Naive thymus-derived CD8-positive, alpha-beta T cell (primary cell): ENCODE results near the gene NEDD4. TPM values are rescaled to one million over a fixed set of nuclear protein-coding genes. Genes with fewer than 3 reads are reported as not detected.
"Not testable (repeated sequence)": the region's sequence is repeated elsewhere in the genome, so short reads cannot be mapped to it uniquely, and the experiment has no call there.

Experiments
- ATAC-seq, 2 donors: fragments of 150-1000 bp; cut with Tn5 transposase in 1 of 2; sonication (Bioruptor Pico), chemical (Tn5 transposase) in 1 of 2; 1 replicate in 1 of 2; 2 replicates in 1 of 2; pipeline ENCODE4 v1.10.0; 2021; ENCODE audit warnings: mild to moderate bottlenecking in 2 of 2, moderate library complexity in 2 of 2
- POLR2A ChIA-PET: fragments of 350-600 bp; sonication (Branson Sonifier 250); formaldehyde crosslinking; loops from one replicate; lab custom pipeline; 2021; ENCODE audit warnings: antibody characterized with exemption; lab: Charles Lee
- DNase-seq, 10 donors: peaks; one replicate each; pipeline versions ENCODE4 v3.0.0 to v3.0.0-alpha.2; 2020 to 2022
- H3K27ac Mint-ChIP-seq, 10 donors: one replicate each; pipeline ENCODE4 v1.8.0; 2020 to 2022; ENCODE audit warnings: mild to moderate bottlenecking in 10 of 10, mixed read lengths in 10 of 10, moderate library complexity in 4 of 10, inconsistent platforms in 1 of 10
- H3K27me3 Mint-ChIP-seq, 5 donors: one replicate each; pipeline ENCODE4 v1.8.0; 2021 to 2022; ENCODE audit warnings: mixed read lengths in 5 of 5
- H3K36me3 Mint-ChIP-seq, 3 donors: one replicate each; pipeline ENCODE4 v1.8.0; 2020 to 2022; ENCODE audit warnings: mixed read lengths in 3 of 3, mild to moderate bottlenecking in 2 of 3, inconsistent platforms in 1 of 3
- H3K4me1 Mint-ChIP-seq, 4 donors: one replicate each; pipeline ENCODE4 v1.8.0; 2021 to 2022; ENCODE audit warnings: mixed read lengths in 4 of 4
- H3K4me3 Mint-ChIP-seq, 10 donors: one replicate each; pipeline ENCODE4 v1.8.0; 2020 to 2022; ENCODE audit warnings: mild to moderate bottlenecking in 10 of 10, mixed read lengths in 10 of 10, moderate library complexity in 6 of 10, inconsistent platforms in 1 of 10
- H3K9me3 Mint-ChIP-seq, 9 donors: one replicate each; pipeline ENCODE4 v1.8.0; 2020 to 2022; ENCODE audit warnings: mixed read lengths in 9 of 9, mild to moderate bottlenecking in 3 of 9, inconsistent platforms in 1 of 9, moderate library complexity in 1 of 9
- polyA plus RNA-seq, 3 donors: library from polyadenylated mRNA; unstranded; fragments of 300-500 nt; fragmentation: Illumina TruSeq; gene quantifications; one replicate each; pipeline ENCODE4 v1.2.3, GENCODE V29; 2021
- total RNA-seq, 8 experiments: library from RNA in 2 of 8; stranded (reverse) in 2 of 8; gene quantifications; one replicate each; pipeline ENCODE4 v1.2.3 and lab custom pipeline; 2021 to 2026

NEDD4 gene
- total and polyA plus RNA-seq, 5 experiments from 2014 or later, result 2.3 to 4.6 (median 3.7) TPM

DNA sequence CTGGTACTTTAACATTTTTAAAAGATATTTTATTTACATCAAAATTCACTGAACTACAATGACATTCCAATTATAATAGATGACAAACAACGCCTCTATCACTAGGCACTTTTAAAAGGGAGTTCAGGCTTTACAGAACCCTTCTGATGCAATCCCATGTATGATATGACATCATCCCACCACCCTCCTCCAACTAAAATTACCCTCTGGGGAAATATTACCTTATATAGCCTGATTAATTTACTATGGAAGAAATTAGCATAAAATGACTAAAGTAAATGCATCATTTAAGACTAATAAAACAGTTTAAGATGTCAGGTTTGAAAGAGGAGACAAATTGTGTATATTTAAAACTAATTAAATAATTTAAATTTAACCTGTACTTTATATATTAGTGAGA is 10.4 kb upstream of the NEDD4 start:
- ATAC-seq, DNase-seq, H3K4me3 Mint-ChIP-seq, H3K27ac Mint-ChIP-seq, H3K36me3 Mint-ChIP-seq, H3K9me3 Mint-ChIP-seq, POLR2A ChIA-PET, H3K4me1 Mint-ChIP-seq: not testable (repeated sequence)
- H3K27me3 Mint-ChIP-seq, result peaks cover 2 to 12% (median 9%) of the 10 kb centered on the region in 5 donors

DNA sequence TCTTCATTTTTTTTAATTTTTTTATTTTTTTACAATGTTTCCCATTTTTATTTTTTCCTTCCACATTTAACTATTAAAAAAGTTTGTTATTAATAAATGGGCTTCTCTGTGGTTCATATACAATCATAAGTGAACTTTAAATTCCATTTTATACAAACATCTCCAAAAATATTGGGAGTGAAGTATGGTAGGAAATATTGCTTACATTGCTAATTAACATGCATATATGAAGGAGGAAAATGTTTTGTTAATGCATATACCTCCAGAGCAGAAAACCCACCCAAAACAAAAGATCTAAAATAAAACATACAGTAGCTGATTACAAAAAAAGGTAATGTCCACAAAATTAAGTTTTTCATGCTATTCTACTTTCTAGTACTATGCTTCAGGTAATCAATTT is 9.9 kb upstream of the NEDD4 start:
- H3K36me3 Mint-ChIP-seq, H3K9me3 Mint-ChIP-seq, H3K27me3 Mint-ChIP-seq, POLR2A ChIA-PET, H3K4me3 Mint-ChIP-seq, H3K4me1 Mint-ChIP-seq, ATAC-seq, H3K27ac Mint-ChIP-seq, DNase-seq: not testable (repeated sequence)

DNA sequence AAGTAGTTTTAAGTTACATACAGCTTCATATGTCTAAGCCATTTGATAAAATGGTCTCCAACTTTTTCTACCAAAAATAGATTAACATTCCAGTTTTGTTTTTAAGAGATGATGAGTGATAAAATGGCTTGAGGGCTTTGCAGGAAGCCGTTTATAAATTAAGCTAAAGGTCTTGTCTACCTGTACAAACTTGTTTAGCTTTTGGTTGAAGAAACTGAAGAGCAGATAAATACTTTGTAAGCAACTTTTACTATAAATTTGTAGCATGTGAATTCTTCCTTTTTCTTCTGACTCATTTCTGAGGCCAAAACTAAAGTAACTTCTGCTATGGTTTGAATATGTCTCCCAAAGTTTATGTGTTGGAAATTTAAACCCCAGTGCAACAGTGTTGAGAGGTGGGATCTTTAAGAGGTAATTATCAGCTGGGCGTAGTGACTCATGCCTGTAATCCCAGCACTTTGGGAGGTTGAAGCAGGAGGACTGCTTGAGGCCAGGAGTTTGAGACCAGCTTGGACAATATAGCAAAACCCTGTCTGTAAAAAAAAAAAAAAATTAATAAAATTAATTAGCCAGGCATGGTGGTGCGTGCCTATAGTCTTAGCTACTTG is 8.2 kb upstream of the NEDD4 start:
- DNase-seq (no peak), ATAC-seq (no peak)
- Mint-ChIP-seq H3K4me1 (peaks cover 0 to under 1% (median 0%) of the 10 kb centered on the region in 4 donors), H3K4me3 (no peak overlapping the region), H3K27me3 (peaks cover 2 to 10% (median 5%) of the 10 kb centered on the region in 5 donors), H3K36me3 (no peaks in the 10 kb centered on the region), H3K9me3 (no peaks in the 10 kb centered on the region), H3K27ac (no peak overlapping the region)
- POLR2A ChIA-PET, result no interaction called here

DNA sequence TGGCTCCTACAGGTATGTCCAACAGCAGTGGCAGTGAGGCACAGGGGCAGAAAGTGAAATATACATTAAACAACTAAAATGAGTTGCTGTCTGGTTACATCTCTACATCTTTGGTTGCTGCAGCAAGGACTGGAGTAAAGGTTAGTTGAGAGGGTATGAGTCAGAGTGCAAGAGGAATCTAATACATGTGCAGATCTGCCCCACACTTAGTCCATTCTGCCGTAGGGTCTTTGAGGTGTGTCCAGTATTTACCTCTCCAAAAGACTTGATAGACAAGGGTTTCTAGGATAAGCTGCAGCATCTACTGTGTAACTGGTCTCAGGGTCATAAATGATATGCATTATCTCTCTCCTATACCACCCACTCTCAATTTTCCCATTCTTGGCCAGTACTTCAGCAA is 6.2 kb upstream of the NEDD4 start:
- no peak overlapping the region for H3K27ac Mint-ChIP-seq
- no peak for ATAC-seq
- no peaks in the 10 kb centered on the region for H3K4me1 Mint-ChIP-seq

DNA sequence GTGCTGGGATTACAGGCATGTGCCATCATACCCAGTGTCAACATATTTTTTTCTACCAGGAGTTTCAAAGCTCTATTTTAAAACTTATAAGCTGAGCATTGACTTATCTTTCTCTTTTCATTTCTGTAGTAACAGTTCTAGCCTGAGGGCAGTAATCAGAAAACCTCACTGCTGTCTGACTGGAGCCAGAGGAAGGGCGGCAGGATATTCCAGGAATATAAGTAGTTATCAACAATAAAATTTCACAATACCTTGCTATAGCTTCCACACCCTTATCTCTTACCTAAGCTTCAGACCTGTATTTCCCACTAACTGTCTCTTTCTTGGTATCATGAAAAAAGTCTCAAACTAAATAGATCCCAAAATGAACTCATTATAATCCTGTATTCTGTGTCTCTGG is 5.1 kb upstream of the NEDD4 start:
- no peak overlapping the region for H3K4me3 Mint-ChIP-seq
- DNase-seq, result no peak
- peak overlapping the region in 1 of 10 donors; percentile 10 for H3K27ac Mint-ChIP-seq
- H3K4me1 Mint-ChIP-seq, result peaks cover 0 to 4% (median 1%) of the 10 kb centered on the region in 4 donors
- H3K27me3 Mint-ChIP-seq, result peaks cover 2 to 10% (median 3%) of the 10 kb centered on the region in 5 donors
- POLR2A ChIA-PET, result no interaction called here
- H3K36me3 Mint-ChIP-seq, result no peaks in the 10 kb centered on the region
- H3K9me3 Mint-ChIP-seq, result no peaks in the 10 kb centered on the region
- no peak for ATAC-seq

More for the DNA sequence above, 6.2 kb upstream of the NEDD4 start:
- no peak for DNase-seq
- Mint-ChIP-seq H3K36me3 (no peaks in the 10 kb centered on the region), H3K27me3 (peaks cover 2 to 10% (median 3%) of the 10 kb centered on the region in 5 donors), H3K4me3 (no peak overlapping the region), H3K9me3 (no peaks in the 10 kb centered on the region)
- POLR2A ChIA-PET, result no interaction called here

DNA sequence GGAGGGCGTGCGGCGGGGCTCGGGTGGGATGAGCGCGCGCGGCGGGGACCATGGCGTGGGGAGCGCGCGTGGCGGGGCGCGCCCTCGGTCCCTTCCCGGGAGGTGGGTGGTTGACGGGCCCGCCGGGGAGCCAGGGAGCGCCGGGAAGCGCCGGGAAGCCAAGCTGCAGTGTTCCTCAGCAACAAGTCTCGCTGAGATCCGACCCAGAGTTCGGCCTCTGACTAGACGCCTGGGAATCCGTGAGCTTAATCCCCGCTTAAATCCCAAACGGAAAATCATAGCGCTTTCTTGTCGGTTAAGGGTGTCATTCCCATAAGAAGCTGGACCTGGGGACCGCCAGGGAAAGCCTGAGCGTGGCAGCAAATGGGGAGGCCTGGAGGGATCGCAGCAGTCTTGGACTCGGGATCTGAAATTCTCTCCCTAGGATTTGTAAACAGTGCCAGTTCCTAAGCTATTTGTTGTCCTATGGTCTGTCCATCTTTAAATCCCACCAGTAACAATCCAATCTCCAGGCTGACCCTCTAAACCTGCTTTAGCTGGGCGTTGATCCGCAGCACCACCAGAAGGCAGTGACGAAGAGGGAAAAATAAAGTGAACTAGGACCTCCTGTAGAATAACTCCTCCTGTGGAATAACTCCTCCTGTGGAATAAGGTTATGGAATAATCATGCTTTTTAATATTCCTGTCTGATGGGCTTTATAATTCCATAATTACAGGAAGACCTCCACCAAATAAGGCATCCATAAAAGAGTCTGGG is 570 bp upstream of the NEDD4 start:
- Mint-ChIP-seq H3K4me1 (peaks cover 2 to 21% (median 17%) of the 10 kb centered on the region in 4 donors), H3K27me3 (no peaks in the 10 kb centered on the region), H3K27ac (peak overlapping the region in 7 of 10 donors; percentile 9 to 79 (median 51)), H3K4me3 (peak overlapping the region; percentile 64 to 90 (median 80)), H3K36me3 (no peaks in the 10 kb centered on the region), H3K9me3 (no peaks in the 10 kb centered on the region)
- ATAC-seq (no peak), DNase-seq (peak in 1 of 10 donors; percentile 8)
- POLR2A ChIA-PET, result interaction anchor here (0.5 kb wide), 2 partner anchors 25 to 39 kb away, joined by 3 read pairs; no protein-coding TSS in a partner anchor

DNA sequence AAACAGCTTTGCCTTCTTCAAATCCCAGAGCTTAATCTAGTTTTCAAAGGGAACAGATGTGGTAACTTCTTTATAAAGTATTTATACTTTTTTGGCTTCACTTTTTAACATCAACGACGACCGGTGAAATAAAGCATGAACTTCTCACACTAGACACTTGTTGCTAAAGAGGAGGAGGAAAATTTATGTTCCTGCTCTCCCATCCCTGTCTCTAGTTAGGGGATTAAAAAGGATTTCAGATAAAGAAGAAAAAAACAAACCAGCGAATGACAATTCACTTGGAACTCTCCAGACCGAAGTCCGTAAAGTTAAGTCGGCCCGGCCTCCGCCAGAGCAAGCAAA is 672 bp downstream of the NEDD4 start:
- no peak for ATAC-seq
- no peak for DNase-seq
- no peaks in the 10 kb centered on the region for H3K36me3 Mint-ChIP-seq
- no peaks in the 10 kb centered on the region for H3K27me3 Mint-ChIP-seq
- POLR2A ChIA-PET, result interaction anchor here (1.4 kb wide), 1 partner anchor 253 kb away, joined by 3 read pairs; no protein-coding TSS in a partner anchor
- H3K27ac Mint-ChIP-seq, result peak overlapping the region in 9 of 10 donors; percentile 30 to 93 (median 81)
- peak overlapping the region; percentile 82 to 94 (median 90) for H3K4me3 Mint-ChIP-seq
- no peaks in the 10 kb centered on the region for H3K9me3 Mint-ChIP-seq
- peaks cover 2 to 21% (median 17%) of the 10 kb centered on the region in 4 donors for H3K4me1 Mint-ChIP-seq

DNA sequence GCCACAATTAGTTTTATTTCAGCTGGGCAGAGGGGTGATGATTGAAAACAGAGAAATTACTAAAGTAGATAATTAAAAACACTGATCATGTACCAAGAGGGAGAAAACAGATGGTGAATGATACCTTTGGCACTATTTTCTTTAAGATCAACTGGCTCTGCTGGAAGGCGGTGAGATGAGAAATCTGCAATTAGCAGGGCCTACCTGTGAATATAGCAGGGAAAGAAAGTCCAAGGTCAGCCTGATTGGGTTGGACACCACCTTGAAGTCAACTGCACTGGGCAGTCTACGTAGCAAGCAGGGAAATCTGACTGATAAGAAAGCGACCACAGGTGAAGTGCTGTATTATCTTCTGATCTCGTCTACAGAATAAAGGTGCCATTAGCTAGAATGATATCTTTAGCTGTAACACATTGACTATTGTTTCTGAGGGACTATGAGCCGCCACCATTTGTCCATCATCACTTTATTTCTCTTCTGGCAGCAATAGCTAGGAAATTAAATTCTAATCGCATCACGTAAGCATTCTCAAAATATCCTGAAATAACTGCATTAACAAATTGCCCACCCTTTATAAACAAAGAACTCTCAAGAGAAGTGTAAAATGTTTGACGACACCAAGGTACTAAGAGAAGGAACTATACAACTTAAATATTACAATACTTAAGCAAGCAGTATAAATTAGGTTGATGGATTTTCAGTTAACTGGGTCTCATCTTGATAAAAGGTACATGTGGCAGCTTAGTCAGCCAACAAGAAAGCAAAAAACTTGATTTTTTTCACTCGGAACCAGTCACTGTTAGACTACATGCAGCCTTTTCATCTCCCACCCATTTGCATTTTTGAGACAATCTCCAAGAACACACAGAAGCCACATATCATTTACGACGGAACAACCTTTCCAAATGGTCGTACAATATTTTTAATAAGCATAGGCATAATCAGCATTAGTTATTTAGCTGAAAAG is 1.3 kb downstream of the NEDD4 start:
- H3K27me3 Mint-ChIP-seq, result no peaks in the 10 kb centered on the region
- H3K27ac Mint-ChIP-seq, result peak overlapping the region in 8 of 10 donors; percentile 30 to 93 (median 77)
- H3K36me3 Mint-ChIP-seq, result no peaks in the 10 kb centered on the region
- DNase-seq, result peak in 1 of 10 donors; percentile 6
- no peak for ATAC-seq
- H3K4me3 Mint-ChIP-seq, result peak overlapping the region; percentile 82 to 94 (median 90)
- no peaks in the 10 kb centered on the region for H3K9me3 Mint-ChIP-seq
- peaks cover 2 to 21% (median 17%) of the 10 kb centered on the region in 4 donors for H3K4me1 Mint-ChIP-seq
- POLR2A ChIA-PET, result interaction anchor here (1.4 kb wide), 1 partner anchor 254 kb away, joined by 3 read pairs; no protein-coding TSS in a partner anchor

DNA sequence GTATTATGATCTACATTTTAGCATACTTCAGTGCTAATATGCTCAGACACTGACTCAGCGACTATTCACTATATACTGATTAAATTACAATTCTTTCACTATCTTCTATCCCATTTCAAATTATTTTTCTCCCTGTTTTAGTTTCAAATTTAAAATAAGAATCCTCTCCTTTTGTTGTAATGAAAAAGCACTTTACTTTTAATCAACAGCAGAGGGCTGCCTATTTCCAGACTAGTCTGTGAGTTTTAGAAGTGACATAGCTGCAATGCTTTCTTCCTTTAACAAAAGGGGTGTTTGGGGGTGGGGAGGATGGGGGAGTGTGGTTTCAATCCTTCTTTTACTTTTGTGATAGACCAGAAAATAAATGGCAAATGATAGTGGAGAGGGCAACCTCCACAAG is 2.4 kb downstream of the NEDD4 start:
- DNase-seq (no peak), ATAC-seq (no peak)
- Mint-ChIP-seq H3K4me3 (peak overlapping the region in 1 of 10 donors; percentile 46), H3K27ac (peak overlapping the region in 1 of 10 donors; percentile 21), H3K36me3 (peaks cover 0 to 2% (median 0%) of the 10 kb centered on the region in 3 donors), H3K4me1 (peaks cover 2 to 21% (median 17%) of the 10 kb centered on the region in 4 donors), H3K27me3 (no peaks in the 10 kb centered on the region), H3K9me3 (peaks cover 0 to 2% (median 0%) of the 10 kb centered on the region in 9 donors)
- POLR2A ChIA-PET, result no interaction called here

DNA sequence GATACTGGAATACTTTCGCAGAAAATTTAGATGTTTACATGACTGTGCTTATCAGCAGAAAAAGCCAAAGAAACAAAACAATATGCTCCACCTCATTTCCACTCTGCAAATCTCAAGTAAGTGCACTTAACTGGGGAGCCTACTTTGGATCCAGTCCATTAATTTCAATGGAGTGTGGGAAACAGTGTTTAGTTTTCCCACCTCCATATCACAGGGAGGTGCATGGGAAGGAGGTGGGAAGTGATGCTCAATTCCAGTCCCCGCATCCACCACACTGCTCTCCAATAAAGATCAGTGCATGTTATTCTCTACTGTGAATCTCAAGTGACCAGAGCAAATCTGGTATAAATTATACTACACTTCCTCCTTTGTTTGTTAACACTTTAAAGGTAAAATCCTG is 2.9 kb downstream of the NEDD4 start:
- no peaks in the 10 kb centered on the region for H3K27me3 Mint-ChIP-seq
- DNase-seq (no peak), ATAC-seq (no peak)
- H3K27ac Mint-ChIP-seq, result peak overlapping the region in 1 of 10 donors; percentile 21
- peaks cover 2 to 21% (median 17%) of the 10 kb centered on the region in 4 donors for H3K4me1 Mint-ChIP-seq
- peaks cover 0 to 2% (median 0%) of the 10 kb centered on the region in 9 donors for H3K9me3 Mint-ChIP-seq
- H3K4me3 Mint-ChIP-seq, result no peak overlapping the region
- peaks cover 0 to 2% (median 0%) of the 10 kb centered on the region in 3 donors for H3K36me3 Mint-ChIP-seq
- POLR2A ChIA-PET, result no interaction called here

DNA sequence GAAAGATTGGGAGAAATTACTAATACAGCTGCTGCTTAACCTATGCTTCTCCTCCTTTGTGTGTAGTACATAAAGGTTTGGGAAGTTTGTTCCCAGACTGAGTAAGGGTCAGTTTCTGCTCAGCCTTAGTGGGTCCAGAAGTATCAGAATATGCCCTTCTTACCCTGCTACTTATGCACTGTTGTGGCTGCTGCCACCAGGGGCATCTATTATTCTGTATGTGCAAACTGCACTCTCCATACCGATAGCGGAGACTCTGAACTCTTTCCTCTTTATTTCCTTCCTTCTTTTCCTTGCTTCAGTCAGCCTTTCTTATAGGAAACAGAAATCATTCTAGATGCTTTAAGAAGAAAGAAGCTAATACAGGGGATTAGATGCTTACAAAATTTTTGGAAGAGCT is 4.0 kb downstream of the NEDD4 start:
- Mint-ChIP-seq H3K4me1 (peaks cover 2 to 21% (median 17%) of the 10 kb centered on the region in 4 donors), H3K9me3 (peaks cover 0 to 2% (median 0%) of the 10 kb centered on the region in 9 donors), H3K4me3 (no peak overlapping the region), H3K36me3 (peaks cover 0 to 2% (median 0%) of the 10 kb centered on the region in 3 donors), H3K27ac (peak overlapping the region in 2 of 10 donors; percentile 17 to 25), H3K27me3 (no peaks in the 10 kb centered on the region)
- POLR2A ChIA-PET, result no interaction called here
- DNase-seq (no peak), ATAC-seq (no peak)

DNA sequence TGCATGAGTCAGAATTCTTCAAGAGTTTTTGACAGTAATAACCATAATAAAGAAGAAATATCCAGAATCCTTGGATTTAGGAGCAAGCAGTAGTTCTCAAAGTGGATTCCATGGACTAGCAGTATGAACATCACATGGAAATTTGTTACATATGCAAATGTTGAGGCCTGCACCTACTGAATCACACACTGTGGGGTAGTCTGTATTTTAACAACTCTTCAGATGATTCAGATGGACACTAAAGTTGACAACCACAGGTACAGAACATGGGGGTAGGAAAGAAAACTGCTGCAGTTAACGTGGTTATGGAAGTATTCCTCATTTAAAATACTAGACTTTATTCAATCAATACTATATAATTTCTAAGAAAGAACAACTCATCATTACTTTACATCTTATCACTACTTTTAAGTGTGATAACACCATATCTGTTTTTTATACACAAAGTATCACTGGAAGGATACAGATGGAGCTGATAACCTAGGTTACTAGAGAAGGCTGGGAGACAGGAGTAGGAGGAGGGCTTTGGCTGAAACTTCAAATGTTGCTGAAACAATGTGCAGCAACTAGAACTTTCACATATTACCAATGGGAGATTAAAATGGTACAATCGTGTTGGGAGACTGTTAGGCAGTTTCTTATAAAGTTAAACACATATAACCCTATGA is 11.7 kb downstream of the NEDD4 start:
- ATAC-seq (no peak), DNase-seq (no peak)
- Mint-ChIP-seq H3K4me3 (no peak overlapping the region), H3K9me3 (peaks cover 0 to 5% (median 0%) of the 10 kb centered on the region in 9 donors), H3K4me1 (peaks cover 0 to 3% (median 0%) of the 10 kb centered on the region in 4 donors), H3K27ac (no peak overlapping the region), H3K27me3 (no peaks in the 10 kb centered on the region), H3K36me3 (peaks cover 0 to 2% (median 0%) of the 10 kb centered on the region in 3 donors)
- POLR2A ChIA-PET, result no interaction called here
